SK-MEL-5 (cell line): ENCODE measurements around the gene ENAM. TPM values are rescaled to one million over a fixed set of nuclear protein-coding genes. Genes with fewer than 3 reads are reported as not detected.
A peak's percentile ranks its signal among the peaks of the same experiment; 100 is the strongest.
"Not testable (repeated sequence)": the region's sequence is repeated elsewhere in the genome, so short reads cannot be mapped to it uniquely, and the experiment has no call there.

ENCODE experiments used
- DNase-seq: peaks from one replicate; pipeline ENCODE4 v3.0.0-alpha.2; 2016; ENCODE audit warnings: low read depth, low spot score
- in situ Hi-C: cut with HindIII; loops from 2 replicates; pipeline ENCODE4 v1.10.0; 2016; ENCODE audit warnings: low sequenced_read_pairs, high pct_unique_total_duplicates, low pct_unique_long_range_greater_than_20kb
- total RNA-seq: library from RNA; depleted of rRNA; stranded (reverse); fragments of >200 nt; shearing (Covaris generic); gene quantifications from 2 replicates; pipeline ENCODE4 v1.2.3, GENCODE V29; 2014

The ENAM gene
- total RNA-seq, 1 experiment from 2014 or later = not detected

DNA sequence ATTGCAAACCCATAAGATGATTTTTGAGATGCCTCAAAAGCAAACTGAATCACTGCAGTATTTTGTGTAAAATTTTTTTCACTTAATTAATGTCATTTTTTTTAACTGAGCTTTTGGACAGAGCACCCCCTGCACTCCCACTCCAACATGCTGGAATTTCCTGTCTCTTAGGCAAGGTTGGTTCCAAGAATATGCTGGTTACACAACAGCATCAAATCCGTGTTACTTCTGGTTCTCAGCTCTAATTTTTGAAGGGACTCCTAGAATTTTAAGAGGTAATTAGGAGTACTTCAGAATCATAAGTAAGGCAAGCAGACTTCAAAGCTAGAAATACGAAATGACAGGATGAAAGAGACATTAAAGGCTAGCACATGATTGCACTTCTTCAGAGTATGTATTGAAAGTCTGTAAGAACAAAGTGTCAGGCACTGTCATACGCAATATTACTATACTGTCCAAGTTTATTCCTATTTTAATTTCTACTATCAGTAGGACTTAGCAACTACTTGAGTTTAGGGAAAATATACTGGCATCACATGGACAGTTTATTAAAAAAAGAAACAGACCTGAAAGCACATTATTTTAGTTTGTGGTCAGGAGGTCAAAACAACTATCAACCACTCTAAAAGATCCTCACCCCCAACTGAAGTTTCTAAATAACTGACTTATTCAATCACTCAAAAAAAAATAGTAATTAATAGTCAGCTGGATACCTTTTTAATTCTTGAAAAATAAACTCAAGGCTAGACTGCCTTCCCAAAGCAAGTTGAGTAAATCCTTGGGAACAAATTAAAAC is 39.4 kb downstream of the ENAM start:
- no peak for DNase-seq
- in situ Hi-C loops = no loop called here

DNA sequence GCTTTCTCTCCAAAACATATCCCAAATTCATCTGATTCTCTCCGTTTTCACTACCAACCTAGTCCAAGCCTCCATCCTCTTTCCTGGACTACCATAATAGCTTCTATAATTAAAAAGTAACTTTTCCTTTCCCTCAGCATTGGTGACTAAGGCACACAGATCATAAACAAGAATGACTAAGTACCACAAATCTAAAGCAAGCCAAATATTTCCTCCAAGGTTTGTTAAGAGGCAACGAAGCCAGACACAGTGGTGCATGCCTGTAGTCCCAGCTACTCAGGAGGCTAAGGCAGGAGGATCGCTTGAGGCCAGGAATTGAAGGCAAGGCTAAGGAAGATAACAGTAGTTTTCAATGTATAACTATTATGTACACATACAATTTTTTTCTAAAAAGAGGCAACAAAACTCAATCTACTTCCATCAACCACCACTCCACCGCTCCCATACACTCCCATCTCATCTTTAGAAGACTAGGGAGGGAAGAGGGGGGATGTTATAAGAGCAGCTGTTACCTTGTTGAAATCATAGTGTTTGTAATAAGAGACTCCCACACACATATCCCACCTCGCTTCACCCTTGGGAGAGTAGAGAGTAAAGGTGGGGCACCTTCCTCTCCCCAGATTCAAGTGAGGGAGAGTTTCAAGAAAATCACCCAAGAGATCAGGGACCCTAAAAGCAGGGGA is 41.9 kb downstream of the ENAM start:
- DNase-seq = no peak
- in situ Hi-C loops = no loop called here

DNA sequence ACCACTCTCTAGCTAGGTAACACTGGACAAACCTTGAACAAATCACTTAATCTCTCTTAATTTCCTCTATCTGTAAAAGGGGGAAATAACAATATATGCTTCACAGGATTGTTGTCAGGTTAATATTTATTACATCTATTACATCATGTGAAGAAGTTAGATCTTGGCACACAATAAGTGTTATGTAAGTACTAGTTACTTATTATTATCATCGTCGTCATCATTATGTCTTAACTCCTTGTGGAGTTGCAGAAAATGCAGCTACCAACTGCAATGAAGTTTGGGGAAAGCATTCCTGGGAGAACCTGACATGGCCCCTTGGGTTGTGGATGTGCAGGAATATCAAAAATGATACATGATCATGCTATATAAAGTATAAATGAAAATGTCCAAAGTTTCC is 42.5 kb downstream of the ENAM start:
- in situ Hi-C loops = no loop called here
- DNase-seq = no peak

GRCh38 chr4:70674191-70674590 is 45.6 kb downstream of the ENAM start:
- in situ Hi-C loops = no loop called here
- no peak for DNase-seq

- in situ Hi-C loops = no loop called here
- DNase-seq = no peak
Observed at GRCh38 chr4:70674731-70675130, 46.2 kb downstream of the ENAM start.

DNA sequence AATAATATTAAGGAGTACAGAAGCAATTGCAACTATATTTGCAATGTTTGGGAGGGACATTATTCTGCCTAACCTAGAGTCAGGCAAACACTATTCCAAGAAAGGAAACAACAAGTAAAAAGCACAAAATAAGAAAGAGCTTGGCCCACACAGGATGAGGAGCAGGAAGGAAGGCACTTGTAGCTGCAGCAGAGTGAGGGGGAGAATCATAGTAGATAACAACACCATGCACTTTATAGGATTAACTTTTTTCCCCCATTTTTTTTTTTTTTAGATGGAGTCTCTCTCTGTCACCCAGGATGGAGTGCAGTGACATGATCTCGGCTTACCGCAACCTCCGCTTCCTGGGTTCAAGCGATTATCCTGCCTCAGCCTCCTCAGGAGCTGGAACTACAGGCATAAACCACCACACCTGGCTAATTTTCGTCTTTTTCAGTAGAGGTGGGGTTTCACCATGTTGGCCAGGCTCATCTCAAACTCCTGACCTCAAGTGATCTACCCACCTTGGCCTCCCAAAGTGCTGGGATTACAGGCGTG is 48.1 kb downstream of the ENAM start:
- in situ Hi-C loops = no loop called here
- no peak for DNase-seq

DNA sequence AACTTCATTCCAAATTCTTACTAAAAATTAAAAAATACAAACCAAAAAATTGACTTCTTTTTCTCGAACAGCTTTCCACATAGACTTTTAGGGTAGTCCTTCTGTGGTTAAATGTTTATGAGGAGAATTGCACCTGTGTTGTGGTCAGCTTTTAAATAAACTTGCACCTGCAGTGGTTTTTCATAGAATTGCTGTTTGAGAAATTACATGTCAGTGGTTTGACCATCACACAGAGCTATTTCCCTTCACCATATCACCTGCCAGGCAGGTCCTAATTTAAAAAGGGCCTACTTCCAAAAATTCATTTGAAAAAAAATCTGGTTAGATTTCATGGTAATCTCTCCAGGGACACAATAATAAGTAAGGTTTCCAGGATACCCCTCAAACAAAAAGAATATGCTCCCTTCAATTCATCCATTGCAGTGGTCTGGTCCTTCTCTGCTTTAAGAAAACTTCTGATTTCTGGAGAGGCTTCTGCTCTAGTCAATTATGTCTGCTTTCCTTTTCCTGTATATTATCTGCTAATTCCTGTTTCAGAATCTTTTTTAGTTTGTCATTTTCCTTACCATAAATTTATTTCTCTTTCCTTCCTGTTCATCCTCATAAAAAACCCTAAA is 49.9 kb downstream of the ENAM start:
- DNase-seq = no peak
- in situ Hi-C loops = no loop called here

GRCh38 chr4:70680934-70681333 is 52.4 kb downstream of the ENAM start:
- in situ Hi-C loops = no loop called here
- no peak for DNase-seq

GRCh38 chr4:70681704-70682103 is 53.2 kb downstream of the ENAM start:
- in situ Hi-C loops = no loop called here

DNA sequence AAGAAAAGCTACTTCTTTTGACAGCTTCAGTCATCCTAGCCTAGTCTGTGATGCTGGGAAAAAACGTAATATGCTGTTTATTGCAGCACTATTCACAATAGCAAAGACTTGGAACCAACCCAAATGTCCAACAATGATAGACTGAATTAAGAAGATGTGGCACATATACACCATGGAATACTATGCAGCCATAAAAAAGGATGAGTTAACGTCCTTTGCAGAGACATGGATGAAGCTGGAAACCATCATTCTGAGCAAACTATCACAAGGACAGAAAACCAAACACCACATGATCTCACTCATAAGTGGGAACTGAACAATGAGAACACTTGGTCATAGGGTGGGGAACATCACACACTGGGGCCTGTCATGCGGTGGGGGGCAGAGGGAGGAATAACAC is 53.6 kb downstream of the ENAM start:
- in situ Hi-C loops, DNase-seq: not testable (repeated sequence)

More at GRCh38 chr4:70681704-70682103, 53.2 kb downstream of the ENAM start:
- no peak for DNase-seq

DNA sequence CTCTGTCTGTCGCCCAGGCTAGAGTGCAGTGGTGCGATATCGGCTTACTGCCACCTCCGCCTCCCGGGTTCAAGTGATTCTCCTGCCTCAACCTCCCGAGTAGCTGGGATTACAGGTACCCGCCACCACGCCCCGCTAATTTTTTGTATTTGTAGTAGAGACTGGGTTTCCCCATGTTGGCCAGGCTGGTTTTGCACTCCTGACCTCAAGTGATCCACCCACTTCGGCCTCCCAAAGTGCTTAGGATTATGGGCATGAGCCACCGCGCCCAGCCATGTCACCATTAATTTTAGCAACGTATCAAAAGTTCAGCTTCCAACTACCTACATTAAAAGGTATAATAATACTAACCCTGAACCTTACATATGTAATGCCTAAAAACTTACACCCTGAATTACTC is 58.8 kb downstream of the ENAM start:
- DNase-seq = no peak
- in situ Hi-C loops = no loop called here

DNA sequence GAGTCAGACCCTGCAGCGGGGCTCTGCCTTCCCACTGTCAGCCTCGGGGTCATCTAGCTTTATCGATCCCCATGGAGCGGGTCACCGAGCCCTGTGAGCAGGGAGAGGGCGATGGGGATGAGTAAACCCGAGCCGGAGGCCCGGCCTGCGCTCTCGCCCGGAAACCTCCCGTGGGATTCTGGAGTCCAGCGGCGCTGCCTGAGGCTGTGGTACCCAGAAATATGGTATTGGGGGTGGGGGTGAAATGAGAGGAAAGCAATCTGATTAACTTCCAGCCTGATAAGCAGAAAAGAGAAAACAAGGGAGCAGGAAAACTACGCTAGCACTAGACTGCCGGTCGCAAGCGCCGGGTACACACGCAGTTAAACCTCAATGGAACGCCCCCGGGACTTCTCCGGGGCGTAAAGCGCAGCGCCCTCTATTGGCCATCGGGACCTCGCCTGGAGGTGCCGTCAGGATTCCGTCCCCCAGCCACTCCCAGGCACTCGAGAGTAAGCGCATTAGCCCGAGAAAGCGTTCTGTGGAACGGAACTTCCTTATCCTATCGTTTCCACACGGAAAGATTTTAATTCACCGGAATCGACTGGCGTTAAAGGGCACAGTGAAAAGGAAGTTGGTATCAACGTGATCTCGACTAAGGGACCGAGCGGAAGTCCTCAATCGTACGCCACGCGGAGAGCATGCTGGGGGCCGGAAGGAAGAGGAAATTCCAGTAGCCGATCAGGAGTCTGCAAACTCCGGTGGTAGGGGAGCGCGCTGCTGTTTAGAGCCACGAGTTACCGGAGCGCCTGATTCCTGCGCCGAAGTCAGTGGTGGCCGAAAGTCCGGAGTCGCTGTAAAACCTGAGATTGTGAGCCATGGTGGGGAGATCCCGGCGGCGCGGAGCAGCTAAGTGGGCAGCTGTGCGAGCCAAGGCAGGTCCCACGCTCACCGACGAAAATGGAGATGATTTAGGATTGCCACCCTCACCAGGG is 59.6 kb downstream of the ENAM start, which contains the start of gene UTP3:
Gene UTP3 (plus strand): TSS at position 712 of the 974 bp plus-strand sequence. CDS start 146 bp downstream, at position 858.
- peak; percentile 98 for DNase-seq
- in situ Hi-C loops = no loop called here

- in situ Hi-C loops = no loop called here
- DNase-seq = no peak
Observed at GRCh38 chr4:70688795-70689231, 60.3 kb downstream of the ENAM start.

DNA sequence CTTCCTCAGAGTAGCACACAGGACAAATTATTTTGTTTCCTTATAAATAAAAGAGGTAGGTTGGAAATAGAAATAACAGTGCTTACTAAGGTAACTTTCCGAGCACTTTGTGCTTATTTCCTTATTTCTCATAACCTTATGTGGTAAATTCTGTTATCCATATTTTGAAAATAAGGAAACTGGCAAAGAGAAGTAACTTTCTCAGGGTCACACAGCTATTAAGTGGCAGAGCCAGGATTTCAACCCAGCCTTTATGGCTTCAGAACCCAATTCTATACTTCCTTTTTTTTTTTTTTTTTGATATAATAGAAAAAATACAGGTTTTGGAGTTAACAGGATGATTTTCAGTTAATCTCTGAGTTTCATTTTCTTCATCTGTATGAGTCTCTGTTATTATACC is 63.1 kb downstream of the ENAM start:
- no peak for DNase-seq
- in situ Hi-C loops = no loop called here

DNA sequence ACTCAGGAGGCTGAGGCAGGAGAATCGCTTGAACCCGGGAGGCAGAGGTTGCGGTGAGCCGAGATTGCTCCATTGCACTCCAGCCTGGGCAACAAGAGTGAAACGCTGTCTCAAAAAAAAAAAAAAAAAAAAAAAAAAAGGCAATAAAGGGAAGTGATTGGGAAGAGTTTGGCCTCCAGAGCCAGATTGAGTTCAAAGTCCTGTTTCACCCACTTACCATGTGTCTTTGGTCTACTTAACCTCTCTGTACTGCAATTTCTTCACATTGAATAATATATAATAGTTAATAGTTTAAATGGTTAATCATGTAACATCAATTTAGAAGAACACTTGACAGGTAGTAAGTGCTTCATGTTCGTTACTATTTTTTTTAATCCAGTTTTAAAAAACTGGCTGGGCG is 66.1 kb downstream of the ENAM start:
- in situ Hi-C loops, DNase-seq: not testable (repeated sequence)
